ENCODE results near the gene INF2.

- no peak for TF ChIP-seq CTCF (conservative IDR thresholded peaks at IDR 0.05)
- no peak for TF ChIP-seq EZH2 (IDR thresholded peaks at IDR 0.05; ENCODE audit: low read depth)
Measured at GRCh38 chr14:104766863-104767633, 77.6 kb downstream of the INF2 start.

Measured in PC-9 (cell line).